SK-MEL-5 (cell line): ENCODE measurements around the gene VWA2. TPM values are rescaled to one million over a fixed set of nuclear protein-coding genes. Genes with fewer than 3 reads are reported as not detected.
"Not testable (repeated sequence)": the region's sequence is repeated elsewhere in the genome, so short reads cannot be mapped to it uniquely, and the experiment has no call there.

Experiments
- DNase-seq: peaks from one replicate; pipeline ENCODE4 v3.0.0-alpha.2; 2016; ENCODE audit warnings: low read depth, low spot score
- in situ Hi-C: cut with HindIII; loops from 2 replicates; pipeline ENCODE4 v1.10.0; 2016; ENCODE audit warnings: low sequenced_read_pairs, high pct_unique_total_duplicates, low pct_unique_long_range_greater_than_20kb
- total RNA-seq: library from RNA; depleted of rRNA; stranded (reverse); fragments of >200 nt; shearing (Covaris generic); gene quantifications from 2 replicates; pipeline ENCODE4 v1.2.3, GENCODE V29; 2014

VWA2 gene
- total RNA-seq, 1 experiment from 2014 or later = not detected

DNA sequence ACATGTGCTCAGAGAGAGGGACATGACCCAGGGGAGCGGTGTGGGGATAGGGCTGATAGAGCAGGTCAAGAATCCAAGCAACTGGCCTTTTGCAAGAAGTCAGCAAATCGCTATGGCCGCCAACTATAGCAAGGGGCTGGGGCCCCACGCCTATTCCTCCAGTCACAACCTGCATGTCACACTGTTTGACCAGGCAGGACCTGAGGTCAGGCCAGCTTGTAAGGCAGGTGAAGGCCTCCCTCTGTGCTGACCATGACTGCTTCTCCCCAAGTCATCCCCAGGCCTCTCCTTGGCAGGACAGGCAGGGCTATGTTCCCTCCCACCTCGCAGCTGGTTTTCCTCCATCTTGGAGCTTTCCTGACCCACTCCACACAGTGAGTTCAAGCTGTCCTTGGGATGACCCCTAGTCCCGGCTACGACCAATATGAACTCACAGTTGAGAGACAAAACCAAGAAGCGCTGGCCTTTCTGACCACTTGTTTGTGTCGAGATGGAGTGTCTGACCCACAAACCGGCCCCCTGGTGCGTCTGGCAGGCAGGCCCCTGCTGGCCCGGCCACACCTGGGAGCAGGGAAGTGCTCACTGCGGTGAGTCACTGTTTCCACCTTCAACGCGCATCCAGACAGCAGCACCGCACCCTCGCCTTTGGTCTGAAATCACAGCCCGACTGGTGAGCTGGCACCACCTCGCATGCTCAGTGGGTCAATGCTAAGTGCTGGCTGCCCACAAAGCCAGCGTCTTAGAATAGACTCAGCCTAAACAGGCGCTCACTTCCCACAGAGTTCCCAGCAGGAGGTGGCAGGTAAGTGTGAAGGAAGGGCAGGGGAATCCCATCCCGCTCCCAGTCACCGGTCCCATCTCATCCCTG lies 81.4 kb downstream of the VWA2 start:
- in situ Hi-C loops = no loop called here
- DNase-seq = no peak

DNA sequence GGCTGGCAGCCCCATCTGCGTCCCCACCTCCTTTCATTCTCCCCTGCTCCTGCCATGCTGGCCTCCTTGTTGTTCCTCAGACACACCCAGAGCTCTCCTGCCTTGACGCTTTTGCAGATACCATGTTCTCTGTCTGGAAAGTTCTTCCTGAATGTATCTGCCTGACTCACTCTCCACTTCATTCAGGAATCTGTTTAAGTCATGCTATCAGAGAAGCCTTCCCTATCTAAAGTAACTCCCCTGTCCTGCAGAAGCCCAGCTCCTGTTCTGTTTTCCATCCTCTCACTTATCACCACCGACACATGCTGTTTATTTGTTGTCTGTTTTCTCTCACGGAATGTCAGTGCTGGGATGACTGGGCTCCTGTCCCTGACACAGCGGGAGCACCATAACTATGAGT lies 83.3 kb downstream of the VWA2 start:
- DNase-seq = no peak
- in situ Hi-C loops = no loop called here

DNA sequence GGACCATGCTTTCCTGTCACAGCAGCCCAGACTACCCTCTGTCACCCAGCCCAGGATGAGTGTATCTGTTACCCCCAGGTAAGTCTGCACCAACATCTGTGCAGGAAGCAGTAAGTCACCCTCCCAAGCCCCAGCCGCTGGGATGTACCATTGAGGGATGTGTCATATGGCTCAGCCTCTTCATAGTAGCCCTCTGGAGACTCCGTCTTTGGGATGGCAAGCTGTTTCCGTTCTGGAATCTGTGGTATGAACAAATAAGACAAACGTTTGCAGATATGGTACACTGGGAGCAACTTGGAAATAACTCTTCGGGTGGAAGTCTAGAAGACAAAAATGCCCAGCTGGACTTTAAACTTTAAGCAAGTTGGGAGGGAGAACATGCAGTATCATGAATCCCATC lies 84.0 kb downstream of the VWA2 start:
- DNase-seq = no peak
- in situ Hi-C loops = no loop called here

DNA sequence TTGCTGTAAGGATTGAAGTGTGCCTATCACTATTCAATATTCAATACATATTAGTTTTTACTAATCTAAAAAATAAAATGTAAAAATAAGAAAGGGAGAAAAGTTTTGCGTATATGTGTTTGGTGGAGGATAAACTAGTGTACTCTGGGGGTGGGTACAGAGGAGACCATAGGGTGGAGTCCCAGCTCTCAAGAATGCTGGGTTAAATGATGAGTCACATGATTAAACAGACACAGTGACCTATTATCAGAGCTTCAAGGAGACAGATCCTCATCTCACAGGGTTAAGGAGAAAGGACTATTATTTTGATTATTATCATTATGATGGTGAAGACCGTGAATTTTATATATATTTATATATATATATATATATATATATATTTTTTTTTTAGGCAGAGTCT lies 87.7 kb downstream of the VWA2 start:
- in situ Hi-C loops = no loop called here

DNA sequence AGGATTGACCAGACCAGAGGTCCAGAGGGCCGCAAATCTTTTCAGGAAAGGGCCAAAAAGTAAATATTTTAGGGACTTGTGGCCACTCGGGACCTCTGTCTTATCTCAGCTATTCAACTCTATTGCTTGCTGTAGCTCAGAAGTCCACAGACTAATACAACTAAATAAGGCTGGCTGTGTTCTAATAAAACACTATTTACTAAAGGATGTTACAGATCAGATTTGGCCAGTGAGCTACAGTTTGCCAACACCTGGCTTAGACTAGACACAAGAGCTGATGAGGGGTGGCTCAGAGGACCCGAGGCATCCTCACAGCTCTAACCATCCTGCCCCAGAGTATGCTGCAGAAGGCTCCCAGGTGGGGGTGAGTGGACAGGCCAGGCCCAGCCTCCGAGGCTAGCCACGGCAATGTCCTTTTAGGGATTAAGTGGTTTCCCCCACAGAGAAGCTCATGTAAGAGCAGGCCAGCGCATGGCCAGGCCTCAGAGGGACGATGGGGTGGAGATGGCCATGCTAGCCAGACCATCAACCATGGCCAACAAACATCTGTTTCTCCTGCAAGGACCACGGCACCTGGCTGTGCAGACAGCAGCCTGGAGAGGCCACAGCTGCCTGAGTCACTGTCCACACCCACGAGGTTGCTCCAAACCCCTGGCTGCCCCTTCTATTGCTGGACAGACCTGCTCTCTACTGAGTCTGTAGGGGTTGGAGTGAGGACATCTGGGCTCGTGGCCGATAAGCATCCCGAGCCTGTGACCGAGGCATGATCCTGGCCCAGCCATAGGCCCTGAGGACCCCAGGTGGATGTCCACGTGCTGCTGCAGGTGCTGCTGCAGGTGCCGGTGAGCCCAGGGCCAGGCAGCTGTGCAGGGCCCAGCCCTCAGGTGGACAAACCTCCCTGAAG lies 88.7 kb downstream of the VWA2 start:
- no peak for DNase-seq
- in situ Hi-C loops = no loop called here

More for the DNA sequence above, 87.7 kb downstream of the VWA2 start:
- no peak for DNase-seq

DNA sequence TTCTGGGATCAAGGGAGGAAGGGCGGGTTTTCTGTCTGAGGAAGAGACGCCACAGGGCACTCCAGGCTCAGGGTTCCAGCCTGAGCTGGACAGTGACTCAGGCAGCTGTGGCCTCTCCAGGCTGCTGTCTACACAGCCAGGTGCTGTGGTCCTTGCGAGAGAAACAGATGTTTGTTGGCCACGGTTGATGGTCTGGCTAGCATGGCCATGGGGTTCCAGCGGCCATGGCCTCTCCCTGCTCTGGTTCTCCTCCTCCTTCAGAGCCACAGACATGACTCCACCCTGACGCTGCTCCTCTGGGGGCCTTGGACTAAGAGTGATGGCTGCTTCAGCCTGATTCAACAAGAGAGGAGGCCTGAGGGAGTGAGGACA lies 89.4 kb downstream of the VWA2 start:
- in situ Hi-C loops = no loop called here
- no peak for DNase-seq

DNA sequence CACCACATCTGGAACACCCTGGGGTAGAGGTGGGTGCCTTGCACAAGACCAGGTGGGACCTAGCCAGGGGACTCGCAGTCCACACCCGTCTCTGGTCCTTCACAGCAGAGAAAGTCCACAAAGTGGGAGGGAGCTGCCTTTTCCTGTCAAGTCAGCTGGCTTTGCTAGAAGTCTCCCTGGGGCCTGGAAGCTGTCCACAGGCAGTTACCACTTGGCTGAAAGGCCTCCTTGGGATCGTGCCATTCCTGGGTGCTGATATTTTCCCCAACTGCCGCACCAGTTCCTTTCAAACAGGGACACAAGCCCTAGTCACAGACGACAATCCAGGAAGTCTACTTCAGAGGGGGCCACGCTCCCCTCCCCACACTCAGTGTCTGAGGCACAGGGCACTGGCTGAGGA lies 89.8 kb downstream of the VWA2 start:
- in situ Hi-C loops = no loop called here
- DNase-seq = no peak

DNA sequence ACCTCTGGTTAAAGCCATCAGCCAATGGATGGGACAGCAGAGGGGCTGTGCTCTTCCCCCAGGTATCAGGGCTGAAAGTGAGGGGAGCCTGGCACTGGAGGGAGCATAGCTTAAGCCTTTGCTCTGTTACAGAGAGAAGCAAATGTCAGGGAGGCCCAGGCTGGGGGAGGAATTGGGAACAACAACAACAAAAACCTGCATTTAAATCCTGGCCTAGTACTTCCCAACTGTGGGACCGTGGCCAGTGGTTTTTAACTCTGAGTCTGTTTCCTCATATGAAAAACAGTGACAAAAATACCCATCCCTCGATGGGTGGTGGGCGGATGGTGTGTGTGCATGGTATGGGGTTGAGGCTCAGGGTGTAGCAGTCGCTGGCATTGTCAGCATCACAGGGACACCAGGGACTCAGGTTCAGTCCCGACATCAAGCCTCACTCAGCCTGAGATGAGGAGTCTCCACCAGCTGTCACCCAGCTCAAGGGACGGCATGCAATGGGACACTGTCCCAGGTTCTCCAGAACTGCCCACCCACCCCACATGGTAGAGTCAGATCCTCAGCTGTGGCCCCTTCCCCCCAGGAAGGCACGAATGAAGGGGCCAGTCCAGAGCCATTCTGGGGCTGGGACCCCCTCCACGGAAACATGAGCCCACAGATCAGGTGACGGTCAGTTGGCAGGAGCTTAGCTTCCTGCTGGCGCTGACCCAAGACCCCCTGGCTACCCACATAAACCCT lies 90.7 kb downstream of the VWA2 start:
- in situ Hi-C loops = no loop called here
- DNase-seq = no peak

DNA sequence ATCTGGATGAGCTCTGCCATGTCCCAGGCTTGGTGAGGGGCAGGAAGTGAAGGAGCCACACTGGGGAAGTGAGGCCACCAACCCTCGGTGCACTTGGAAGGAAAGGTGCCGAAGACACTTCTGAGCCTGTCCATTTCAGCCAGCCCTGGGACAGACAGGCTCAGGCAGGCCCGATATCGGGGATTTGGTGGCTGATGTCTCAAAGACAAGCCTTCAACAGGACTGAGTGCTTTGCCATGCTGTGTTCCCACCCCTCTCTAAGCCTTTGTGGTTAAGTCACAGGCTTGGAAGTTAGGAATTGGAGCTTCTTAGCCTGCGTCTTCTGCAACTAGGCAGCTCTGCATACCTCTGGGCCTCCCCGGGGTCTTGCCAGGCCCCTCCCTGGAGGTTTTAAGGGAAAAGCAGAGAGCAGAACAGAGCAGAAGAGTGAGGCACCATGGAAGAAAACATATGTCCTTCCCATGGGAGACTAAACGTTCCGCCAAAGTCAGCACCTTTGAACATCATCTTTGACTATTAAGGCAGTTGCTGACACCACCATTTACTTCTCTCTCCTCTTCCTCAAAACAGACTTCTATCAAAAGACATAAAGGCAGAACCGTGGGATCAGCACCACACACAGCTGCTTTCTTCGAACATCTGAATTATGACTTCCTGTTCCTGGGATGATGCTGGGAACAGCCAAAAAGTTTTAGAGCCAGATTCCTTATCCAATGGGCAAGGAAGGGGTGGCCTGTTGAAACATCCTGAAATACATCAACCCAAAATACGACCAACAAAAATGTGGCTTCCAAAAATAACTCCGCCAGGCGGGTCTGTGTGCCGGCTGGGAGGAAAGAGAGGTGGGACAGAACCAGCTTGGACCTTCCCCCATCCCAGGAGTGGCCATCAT lies 93.5 kb downstream of the VWA2 start:
- in situ Hi-C loops = no loop called here

DNA sequence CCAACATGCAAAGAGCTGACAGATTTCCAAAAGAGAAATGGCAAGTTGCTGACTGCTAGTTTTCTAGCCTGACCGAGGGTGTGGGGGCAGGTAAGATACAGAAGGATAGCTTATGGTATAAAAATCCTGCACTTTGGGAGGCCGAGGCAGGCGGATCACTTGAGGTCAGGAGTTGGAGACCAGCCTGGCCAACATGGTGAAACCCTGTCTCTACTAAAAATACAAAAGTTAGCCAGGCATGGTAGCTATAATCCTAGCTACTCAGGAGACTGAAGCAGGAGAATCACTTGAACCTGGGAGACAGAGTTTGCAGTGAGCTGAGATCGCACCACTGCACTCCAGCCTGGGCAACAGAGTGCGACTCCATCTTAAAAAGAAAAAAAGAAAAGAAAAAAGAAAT lies 94.4 kb downstream of the VWA2 start:
- in situ Hi-C loops, DNase-seq: not testable (repeated sequence)

More for the DNA sequence above, 93.5 kb downstream of the VWA2 start:
- DNase-seq = no peak

DNA sequence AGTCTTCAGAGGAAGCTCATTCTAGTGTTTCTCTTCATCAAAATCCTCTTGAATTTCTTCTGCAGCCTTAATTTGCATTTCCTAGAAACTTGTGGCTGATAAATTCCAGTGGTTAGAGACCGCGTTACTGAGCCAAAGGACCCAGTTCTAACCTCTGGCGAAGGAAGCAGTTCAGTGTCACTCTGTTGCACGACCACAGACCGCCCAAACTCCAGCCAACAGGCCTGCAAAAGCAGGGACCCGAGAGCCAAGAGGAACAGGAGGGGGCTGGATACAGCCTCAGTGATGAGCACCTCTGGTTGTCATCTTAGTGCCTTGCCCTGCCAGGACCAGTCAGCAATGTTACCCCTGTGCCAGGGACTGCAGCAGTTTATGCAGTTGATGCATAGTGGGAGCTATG lies 95.2 kb downstream of the VWA2 start:
- in situ Hi-C loops = no loop called here
- DNase-seq = no peak

DNA sequence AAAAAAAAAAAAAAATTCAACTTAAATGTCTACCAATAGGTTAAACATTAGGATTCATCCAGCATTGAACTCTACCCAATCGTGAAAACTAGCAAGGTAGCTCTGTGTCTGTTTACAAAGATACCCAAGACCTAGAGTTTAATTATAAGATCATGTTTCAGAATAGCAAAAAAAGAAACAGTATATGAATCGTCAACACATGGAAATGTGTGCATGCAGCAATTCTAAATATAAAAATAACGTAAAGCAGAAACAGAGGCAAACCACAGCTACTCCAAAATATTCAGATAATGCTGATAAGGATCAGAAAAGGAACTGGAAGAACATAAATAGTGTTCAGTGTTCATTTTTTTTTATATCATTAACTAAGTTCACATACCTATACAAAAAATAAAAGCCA lies 96.6 kb downstream of the VWA2 start:
- DNase-seq = no peak
- in situ Hi-C loops = no loop called here

DNA sequence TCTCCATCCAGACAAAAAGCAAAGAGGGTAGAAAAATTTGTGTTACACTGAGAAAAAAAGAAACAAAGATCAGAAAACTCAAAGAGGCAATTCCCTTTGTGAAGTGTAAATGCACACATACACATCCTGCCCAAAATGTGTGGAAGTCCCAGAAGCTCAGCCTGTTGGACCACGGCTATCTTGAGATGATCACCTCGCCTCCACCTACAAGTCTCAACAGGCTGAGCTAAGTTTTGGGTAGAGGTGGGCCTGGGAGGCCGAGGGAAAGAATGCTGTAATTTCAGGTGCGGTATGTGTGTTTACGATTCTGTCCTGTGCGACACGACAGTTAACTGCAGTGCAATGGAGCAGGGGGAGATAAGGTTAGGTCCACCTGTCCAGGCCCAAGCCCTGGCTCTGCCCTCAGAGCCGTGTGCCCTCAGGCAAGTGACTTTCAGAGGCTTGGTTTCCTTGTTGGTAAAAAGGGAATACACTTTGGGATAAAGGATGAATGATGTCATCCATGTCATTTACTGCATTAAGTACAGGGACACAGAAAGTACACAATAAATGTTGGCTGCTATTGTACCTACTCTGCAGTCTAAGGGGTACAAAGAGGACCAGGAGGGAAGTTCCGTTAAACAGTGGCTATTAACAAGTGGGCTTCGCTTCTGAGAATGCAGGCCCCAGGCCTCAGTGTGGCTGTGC lies 97.9 kb downstream of the VWA2 start:
- no peak for DNase-seq
- in situ Hi-C loops = no loop called here

DNA sequence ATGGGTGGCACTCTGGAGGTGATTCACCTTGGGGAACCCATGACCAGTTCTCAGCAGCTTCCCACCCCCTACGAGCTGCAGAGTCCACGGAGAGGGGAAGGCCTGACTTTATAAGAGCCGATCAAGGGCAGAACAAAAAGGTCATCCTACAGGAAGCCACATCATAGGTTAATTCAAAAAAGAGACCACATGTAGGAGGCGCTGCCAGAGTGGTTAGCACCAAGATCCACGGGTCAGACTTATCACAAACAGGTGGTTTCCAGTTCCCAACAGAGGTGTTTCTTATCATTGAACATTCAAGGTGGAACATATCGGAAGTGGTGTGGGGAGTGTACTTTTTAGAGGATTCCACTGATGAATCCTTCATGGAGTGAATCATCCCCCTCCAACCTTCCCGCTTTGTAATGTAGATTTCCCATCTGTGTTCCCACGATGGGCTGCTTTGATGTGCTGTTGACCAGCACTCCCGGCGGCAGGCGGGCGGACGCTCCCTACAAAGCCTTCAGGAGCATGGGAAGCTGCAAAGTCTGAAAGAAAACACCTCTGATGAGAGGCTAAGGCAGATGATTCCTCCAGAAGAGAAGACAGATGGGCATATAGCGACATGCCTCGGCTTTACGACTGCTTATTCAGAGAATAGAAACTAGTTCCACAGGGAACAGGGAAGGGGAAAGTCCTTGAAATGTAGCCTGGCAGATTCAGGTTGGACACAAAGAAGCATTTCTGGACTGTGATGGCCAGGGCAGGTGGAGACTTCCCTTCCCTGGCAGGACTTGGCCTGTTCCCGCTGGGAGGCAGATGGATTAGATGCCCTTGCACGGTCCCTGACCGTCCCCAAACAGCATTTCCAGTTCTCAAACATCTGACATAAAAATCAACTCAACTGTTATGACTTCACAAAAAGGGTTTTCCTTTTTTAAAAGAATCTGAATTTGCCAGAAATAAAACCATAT lies 98.7 kb downstream of the VWA2 start:
- in situ Hi-C loops = no loop called here
- no peak for DNase-seq

DNA sequence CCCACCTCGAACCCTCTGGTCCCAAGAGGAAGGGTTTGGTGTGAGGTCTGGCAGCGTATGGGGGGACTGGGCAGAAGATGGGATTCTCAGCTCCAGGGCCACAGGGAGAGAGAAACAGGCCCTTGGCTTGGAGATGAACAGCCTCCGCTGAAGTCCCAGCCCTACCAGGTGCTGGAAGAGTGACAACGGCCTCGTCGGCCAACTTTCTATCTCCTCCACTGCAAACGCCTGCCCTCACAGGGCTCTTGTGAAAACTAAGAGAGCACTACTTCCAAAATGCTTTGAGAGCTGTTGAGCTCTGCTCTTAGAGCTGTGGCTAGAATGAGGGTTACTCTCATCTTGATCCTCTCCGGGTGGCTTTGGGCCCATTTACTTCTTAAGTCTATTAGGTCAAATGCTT lies 101.8 kb downstream of the VWA2 start:
- in situ Hi-C loops = no loop called here
- DNase-seq = no peak
